Stimulated activated CD8-positive, alpha-beta memory T cell treated with anti-CD3 and anti-CD28 coated beads, Interleukin-7, amount 100 ng/mL, for 4 hours (primary cell): ENCODE results near the gene LRRN3.

Source experiments
- DNase-seq, 2 donors: peaks; one replicate each; pipeline ENCODE4 v3.0.0-alpha.2; 2020; ENCODE audit warnings: low read depth in 2 of 2

The LRRN3 gene

GRCh38 chr7:111077001-111077400 is 13.9 kb upstream of the LRRN3 start:
- no peak for DNase-seq

DNA sequence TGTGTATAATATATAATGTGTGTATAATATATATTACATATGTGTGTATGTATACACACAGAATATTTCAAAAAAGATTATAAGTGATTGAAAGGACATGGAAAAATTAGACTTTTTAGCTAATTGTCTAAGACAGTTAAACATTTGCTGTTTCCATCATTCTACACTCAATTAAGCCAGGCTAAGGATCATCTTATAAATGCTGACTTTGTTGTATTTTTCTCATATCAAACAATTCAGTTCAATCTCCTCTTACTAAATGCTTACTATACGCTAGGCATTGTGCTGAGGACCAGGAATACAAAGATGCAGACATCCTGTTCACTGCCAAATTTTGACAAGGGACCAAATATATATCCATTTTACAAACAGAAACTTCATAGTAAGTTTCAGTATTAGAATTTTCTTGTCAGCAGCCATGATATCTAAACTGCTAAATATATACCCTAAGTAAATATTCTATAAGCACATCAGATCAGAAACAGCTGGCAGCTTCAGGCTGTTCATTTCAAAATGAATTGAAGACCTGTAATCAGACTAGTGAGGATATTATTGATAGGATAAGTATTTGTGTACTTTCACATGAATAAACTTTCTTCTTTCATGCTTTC is 10.3 kb upstream of the LRRN3 start:
- DNase-seq: no peak

DNA sequence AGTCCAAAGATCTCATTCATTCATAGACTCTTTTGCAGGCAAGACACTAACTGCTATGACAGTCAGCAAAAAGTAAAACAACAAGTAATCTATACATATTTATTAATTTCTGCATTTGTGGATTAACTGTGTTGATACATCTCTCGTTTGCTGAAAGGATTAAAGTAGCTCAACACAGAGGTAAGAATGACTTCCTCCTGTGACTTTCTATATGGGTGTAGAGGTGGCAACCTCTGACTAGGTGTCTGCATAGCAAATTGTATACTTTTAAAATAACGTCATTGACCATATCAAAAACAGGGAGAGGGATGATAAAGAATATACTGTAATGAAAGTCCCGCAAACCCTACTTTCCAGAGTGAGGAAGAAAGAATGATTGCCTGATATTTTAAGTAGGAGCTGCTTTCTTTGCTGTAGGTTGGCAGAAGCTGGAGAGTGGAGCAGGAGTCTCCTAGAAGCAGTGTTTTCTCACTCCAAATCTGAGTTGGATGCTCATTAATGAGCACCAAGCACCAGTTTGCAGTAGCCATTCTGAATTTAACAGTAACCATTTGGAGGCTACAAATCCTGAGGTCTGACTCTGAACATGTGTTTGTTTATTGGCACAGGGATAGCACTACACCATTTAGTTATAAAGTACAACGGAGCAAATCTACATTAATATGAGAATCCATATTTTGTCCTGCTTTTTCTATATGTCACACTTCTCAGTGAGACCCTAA is 9.2 kb upstream of the LRRN3 start:
- no peak for DNase-seq

- DNase-seq: no peak
These were observed 8.6 kb upstream of the LRRN3 start for GRCh38 chr7:111082351-111082750.

GRCh38 chr7:111083413-111083812 is 7.5 kb upstream of the LRRN3 start:
- peak; percentile 13 to 52 for DNase-seq

GRCh38 chr7:111085356-111085755 is 5.6 kb upstream of the LRRN3 start:
- no peak for DNase-seq

GRCh38 chr7:111086532-111086931 is 4.4 kb upstream of the LRRN3 start:
- peak in 1 of 2 donors; percentile 17 for DNase-seq

DNA sequence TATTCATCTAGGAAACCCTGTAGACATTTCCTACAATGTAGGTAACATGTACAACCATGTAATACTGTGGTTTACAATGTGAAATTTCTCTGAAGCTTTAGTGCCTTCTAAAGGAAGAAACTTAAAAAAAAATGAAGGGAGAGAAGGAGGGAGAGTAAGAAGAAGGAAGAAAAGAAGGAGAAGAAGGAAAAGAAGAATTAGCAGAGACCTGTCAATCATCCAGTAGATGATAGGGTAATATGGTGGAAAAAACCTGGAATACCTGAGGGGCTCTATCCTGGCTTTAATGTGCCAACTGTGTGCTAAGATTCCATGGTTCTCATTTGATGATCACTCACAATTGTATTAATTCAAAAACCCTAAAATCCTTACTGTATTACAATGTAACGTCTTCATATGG is 2.6 kb upstream of the LRRN3 start:
- no peak for DNase-seq

DNA sequence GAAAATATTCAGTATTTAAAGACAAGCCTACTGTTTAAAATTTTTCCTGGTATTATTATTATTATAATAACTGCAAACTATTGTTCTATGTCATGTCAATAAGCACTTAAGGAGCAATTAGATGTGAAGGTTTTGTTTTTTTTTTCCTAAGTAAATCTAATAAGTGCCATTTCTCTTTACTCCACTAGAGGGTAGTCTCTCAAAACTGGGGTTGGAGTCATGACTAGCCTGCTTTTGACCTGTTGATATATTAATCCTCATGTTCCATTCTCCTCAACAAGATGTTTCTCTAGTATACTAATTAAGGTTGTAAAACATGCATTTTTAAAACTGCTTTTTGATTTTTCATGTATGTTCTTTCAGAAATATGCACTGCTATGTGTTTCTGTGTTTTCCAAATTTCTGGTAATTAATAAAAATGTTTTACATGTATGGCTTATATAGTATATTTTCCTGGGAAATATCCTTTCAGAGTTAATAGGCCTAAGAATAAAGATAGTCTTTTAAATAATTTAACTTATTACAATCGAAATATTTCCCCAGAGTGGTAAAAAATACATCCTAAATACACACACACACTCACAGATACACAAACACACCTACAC is 1.0 kb upstream of the LRRN3 start:
- no peak for DNase-seq

DNA sequence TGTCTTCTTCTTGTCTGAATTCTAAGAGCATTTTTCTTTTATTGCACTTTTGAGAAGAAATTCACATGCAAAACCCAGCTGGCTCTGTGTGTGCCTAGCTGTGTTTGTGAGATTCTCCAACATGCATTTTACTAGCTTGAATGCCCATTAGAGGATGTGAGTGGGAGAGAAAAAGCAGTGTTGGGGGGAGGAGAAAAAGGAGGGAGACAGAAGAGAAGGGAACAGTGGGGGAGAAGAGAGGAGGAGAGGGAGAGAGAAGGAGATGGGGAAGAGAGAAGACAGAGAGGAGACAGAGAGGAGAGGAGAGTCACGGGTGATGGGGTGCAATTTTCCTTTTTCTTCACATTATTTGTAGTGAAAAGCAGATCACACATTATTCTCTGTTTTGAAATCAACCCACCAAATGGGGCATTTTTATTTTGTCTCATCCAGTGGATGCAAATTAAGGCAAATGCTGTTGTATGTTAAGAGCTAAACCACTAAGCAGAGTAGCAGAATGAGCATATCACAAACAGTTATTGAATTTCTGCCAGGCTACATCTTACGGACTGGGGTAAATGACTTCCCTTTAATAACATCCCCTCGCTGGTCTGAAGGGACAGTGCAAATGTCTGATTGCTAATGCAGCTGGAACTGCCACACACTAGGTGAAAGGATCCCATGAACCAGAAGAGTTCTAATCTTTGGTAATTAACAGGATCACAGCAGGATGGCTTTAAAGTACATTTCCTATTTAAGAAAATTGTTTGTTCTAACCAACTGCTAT is 849 bp downstream of the LRRN3 start:
- DNase-seq: no peak

DNA sequence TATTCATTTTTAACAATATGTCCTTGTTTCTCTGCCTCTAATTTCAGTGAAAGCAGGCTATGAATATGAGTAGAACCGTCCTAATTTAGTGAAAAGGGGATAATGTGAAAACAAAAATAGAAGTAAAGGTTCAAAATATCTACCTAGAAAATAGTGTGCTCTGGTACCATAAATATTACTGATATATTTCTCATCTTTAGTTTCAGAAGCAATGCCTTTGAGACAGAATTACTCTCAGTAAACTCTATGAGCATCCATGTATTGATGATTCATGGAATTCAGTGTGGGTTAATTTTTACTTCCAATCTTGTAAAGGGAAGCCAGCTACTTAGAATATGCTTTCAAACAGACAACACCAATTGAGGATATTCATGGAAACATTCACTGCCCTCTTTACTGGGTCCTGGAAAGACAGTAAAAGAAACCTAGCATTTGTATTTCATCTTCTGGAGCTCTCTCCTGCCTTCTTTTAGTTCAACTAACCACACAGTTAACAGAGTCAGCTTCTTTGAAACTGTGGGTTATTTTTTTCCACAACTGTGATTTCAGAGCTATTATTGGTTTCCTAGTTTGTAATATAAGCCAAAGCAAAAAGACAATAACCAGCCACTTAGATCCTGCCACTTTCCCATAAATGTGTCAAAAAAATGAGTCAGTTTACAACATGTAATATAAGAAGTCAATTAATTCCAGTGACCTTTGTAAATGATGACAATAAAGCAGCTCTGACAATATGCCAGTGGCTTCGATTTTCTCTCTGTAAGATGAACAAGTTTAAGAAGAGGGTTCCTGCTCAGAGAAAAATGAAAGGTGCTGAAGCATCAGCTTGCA is 1.7 kb downstream of the LRRN3 start:
- DNase-seq: no peak

- DNase-seq: no peak
These were observed 2.6 kb downstream of the LRRN3 start for GRCh38 chr7:111093496-111093895.

DNA sequence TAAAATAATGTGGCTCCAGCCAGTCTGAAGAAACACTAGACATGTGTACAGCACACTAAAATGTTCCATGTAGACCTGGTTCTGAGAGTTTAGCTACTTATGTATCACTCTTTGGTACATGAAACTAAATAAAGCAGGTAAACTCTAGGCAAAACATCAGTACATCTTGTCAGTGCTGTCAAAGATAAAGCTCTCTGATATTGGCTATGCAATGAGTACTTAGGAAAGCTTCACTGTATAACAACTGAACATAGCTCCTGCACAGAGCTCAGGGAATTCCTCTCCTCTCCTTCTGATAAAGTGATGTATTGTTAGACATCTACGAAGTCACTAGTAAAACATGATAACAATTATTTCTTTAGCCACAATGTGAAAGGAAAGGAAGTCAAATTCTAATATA is 3.5 kb downstream of the LRRN3 start:
- no peak for DNase-seq

DNA sequence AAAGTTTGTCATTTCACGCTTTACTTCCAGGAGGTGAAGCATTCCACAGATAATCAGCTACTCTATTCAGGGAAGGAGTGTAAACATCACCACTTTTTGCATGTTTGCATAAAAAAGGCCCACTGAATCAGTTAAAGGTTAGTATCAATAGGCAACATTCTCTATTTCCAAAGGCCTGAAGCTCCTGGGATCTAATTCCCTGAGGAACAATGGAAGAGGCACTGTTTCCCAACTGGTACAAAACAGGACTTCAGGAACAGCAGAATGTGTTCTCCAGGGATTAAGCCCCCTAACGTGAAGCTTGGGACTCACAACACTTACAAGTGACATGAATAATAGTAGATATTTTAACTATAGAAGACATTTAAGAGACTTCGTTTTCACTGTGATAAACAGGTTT is 6.1 kb downstream of the LRRN3 start:
- no peak for DNase-seq

GRCh38 chr7:111098011-111098925 is 7.3 kb downstream of the LRRN3 start:
- peak; percentile 31 to 34 for DNase-seq

DNA sequence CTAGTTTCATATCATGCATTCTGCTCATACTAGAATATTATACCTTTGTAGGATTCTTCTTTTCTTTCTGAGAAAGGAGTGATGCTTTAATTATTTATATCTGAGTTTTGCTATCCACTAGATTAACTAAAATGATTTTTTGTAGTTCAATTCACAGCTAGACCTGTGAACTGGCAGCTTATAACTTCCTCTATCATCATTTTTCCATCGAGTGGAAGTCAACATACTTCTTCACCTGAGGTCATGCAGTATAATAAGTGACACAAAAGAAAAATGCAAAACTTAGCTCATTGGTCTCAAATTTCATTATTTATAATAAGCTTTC is 8.0 kb downstream of the LRRN3 start:
- DNase-seq: no peak

DNA sequence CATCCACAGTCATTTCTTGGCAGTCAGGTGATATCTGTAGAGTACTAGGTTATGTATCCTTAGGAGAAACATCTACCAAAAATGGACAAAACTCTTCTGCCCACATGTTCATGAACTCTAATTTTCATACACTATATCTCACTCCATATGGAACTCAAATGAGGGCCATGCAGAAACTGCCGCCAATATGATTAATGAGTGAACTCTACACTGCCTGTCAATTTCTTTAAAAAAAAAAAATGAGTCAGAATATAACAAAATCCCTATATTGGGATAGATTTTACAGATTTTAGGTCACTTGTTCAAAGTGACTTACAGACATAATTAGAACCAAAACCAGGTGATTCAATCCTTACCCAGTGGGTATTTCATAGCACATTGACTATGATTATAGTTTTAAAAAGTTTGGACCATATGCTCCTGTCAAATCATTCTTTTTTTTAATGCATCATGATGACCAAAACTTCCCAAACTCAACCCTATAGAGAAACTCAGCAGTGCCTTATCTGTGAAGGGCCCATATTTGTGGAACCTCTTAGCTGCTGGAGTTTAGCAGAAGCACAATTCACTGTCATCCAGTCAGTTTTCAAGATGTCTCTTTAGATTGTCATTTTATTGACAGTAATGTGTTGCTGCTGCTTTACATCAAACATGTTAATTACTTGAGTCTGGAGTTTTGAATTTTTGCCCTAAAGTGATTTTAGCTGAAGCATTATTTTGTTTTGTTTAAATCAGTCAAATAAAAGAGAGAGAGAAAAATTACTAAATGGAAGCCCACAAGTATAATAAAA is 11.1 kb downstream of the LRRN3 start:
- no peak for DNase-seq

DNA sequence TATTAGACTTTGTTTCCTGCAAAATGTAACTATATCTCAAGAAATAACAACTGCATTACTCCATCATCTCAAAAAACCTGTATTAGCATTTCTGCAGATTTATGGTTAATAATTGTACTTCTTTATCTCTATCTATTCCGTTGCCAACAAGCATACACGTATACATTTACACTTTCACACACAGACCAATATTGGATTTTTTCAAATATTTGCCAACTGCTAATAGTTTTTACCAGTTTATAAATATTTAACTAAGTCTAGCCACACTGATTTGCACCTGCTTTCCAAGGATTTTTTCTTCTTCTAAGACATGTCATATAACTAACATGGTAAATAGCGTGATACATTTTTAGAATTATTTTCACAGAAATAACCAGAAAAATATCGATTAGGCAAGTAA is 12.2 kb downstream of the LRRN3 start:
- DNase-seq: no peak

DNA sequence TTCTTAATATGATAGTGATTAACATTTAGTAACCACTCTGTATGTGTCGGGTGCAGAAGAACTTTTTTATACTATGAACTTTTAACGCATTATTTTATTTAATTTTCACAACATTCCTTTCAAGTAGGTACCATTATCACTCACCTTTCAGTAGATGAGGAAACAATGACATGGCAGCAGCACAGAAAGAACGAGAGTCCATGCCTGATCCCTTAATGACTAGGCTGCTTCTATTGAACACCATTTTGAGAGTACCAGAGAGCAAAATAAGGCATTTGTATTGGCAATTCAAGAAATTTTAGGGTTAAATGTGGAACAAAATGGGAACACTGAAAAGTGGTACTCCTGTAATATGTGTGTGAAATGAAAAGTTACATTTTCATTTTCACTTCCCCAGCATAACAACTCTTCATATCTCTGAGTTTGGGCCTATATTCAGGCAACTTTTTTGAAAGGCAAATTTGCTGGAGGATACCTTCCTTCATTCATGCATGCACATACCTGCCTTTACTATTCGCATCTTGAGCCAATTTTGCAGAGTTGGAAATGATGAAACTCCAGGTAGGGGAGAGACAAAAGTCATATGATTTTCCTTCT is 12.8 kb downstream of the LRRN3 start:
- DNase-seq: no peak

GRCh38 chr7:111104710-111105109 is 13.8 kb downstream of the LRRN3 start:
- no peak for DNase-seq
